ENCODE measurements around the gene SHC2. TPM values are rescaled to one million over a fixed set of nuclear protein-coding genes. Genes with fewer than 3 reads are reported as not detected.
A peak's percentile ranks its signal among the peaks of the same experiment; 100 is the strongest.

SHC2 gene, protein sequence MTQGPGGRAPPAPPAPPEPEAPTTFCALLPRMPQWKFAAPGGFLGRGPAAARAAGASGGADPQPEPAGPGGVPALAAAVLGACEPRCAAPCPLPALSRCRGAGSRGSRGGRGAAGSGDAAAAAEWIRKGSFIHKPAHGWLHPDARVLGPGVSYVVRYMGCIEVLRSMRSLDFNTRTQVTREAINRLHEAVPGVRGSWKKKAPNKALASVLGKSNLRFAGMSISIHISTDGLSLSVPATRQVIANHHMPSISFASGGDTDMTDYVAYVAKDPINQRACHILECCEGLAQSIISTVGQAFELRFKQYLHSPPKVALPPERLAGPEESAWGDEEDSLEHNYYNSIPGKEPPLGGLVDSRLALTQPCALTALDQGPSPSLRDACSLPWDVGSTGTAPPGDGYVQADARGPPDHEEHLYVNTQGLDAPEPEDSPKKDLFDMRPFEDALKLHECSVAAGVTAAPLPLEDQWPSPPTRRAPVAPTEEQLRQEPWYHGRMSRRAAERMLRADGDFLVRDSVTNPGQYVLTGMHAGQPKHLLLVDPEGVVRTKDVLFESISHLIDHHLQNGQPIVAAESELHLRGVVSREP
- total RNA-seq, result 33.6 and 56.9 TPM in 2 replicates
- polyA plus RNA-seq, result 39.9 and 54.6 TPM in 2 replicates

DNA sequence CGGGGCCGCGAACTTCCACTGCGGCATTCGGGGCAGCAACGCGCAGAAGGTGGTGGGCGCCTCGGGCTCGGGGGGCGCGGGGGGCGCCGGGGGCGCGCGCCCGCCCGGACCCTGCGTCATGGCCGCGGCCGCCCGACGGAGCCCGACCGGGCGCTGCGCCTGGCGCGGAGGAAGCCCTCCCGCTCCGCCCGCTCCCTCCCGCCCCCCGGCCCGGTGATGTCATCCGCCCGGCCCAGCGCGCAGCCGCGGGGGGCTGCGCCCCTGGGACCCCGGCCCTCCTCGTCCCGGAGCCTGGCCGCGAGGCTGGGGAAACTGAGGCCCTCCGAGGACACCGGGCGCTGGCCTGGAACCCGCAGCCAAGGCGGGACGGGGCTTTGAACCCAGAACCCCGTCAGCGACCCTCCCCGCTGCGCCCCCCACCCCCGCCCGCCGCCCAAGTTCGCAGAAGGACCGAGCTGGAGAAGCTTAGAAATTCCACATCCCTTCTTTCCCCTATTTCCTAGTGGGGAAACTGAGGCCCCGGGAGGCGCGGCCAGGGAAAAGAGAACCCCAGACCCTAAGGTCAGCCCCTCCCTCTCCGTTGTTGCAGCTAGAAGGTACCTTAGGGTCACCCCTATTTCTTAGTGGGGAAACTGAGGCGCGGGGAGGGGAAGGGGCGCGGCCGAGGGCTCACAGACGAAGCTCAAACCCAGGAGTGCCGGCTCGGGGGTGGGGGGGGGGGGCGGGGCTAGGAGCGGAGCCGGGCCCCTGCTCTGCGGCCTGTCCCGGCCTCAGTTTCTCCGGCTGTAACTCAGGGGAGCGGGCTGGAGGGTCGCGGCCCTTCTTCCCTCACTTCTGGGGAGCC is at the start of gene SHC2:
Gene SHC2 (minus strand): TSS at position 157 of the 844 bp plus-strand sequence. CDS start 37 bp downstream, at position 120.
- Histone ChIP-seq H3K9me3 (ENCODE audit: low read depth) (no peaks in the 10 kb centered on the region), H3K27ac (peak within 1 kb of the TSS; percentile 73), H3K4me1 (ENCODE audit: low read depth) (no peaks in the 10 kb centered on the region), H3K36me3 (no peaks in the 10 kb centered on the region), H3K27me3 (peaks cover 10% of the 10 kb centered on the region), H3K4me3 (peak within 1 kb of the TSS; percentile 65)
- DNase-seq (ENCODE audit: low read depth in 1 of 2, low spot score in 1 of 2), result peak in 1 of 2 donors; percentile 63
- TF ChIP-seq, protein P1, sequence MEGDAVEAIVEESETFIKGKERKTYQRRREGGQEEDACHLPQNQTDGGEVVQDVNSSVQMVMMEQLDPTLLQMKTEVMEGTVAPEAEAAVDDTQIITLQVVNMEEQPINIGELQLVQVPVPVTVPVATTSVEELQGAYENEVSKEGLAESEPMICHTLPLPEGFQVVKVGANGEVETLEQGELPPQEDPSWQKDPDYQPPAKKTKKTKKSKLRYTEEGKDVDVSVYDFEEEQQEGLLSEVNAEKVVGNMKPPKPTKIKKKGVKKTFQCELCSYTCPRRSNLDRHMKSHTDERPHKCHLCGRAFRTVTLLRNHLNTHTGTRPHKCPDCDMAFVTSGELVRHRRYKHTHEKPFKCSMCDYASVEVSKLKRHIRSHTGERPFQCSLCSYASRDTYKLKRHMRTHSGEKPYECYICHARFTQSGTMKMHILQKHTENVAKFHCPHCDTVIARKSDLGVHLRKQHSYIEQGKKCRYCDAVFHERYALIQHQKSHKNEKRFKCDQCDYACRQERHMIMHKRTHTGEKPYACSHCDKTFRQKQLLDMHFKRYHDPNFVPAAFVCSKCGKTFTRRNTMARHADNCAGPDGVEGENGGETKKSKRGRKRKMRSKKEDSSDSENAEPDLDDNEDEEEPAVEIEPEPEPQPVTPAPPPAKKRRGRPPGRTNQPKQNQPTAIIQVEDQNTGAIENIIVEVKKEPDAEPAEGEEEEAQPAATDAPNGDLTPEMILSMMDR (IDR thresholded peaks at IDR 0.05; ENCODE audit: low read depth, low read length), result no peak

DNA sequence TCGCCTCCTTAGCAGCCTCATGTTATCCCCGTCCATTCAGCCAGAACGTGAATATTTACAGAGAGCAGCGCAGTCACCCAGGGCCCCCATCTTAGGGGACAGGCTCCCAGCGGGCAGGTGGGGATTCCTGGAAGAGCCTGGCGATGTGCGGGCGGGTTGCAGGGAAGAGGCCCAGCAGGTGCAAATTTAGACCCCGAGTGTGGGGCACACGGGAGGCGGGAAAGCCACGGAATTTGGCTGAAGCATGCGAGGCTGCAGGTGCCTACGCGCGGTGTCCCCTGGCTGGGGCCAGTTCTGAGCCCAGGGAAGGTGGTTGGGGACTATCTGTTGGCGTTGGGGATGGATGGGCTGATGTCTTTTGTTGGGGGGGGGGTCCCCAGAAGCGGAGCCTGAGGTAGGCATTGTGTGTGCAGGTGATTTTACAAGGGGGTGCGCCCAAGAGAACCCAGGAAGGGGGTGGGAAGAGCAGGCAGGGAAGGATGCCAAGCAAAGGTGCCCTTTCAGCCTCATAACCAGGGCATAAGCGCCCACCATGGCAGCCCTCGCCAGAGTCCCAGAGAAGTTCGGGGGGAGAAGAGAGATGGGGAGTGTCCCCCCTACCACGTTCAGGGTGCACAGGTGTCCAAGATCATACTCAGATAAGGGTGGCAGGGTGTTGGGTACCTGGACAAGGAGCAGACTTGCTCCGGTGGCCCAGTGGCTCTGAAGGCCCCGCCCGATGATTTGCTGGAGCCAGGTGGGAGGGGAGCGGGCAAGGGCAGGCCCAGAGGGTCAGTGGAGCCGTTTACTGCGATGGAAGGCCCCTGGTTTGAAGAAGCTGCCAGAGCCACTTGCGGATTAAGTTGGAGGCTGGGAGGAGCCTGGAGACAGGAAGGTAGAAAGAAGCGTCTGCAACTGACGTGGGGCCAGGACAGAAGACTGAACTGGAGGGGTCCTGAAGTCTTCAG is 47.6 kb upstream of the SHC2 start:
- H3K36me3 ChIP-seq, result no peaks in the 10 kb centered on the region
- H3K27ac ChIP-seq, result no peak overlapping the region
- H3K9me3 ChIP-seq (ENCODE audit: low read depth), result no peaks in the 10 kb centered on the region
- TF ChIP-seq, protein P1 (IDR thresholded peaks at IDR 0.05; ENCODE audit: low read depth, low read length), result no peak
- no peaks in the 10 kb centered on the region for H3K27me3 ChIP-seq
- H3K4me1 ChIP-seq (ENCODE audit: low read depth), result peaks cover 11% of the 10 kb centered on the region
- H3K4me3 ChIP-seq, result peak overlapping the region; percentile 83
- DNase-seq (ENCODE audit: low read depth in 1 of 2, low spot score in 1 of 2), result no peak

DNA sequence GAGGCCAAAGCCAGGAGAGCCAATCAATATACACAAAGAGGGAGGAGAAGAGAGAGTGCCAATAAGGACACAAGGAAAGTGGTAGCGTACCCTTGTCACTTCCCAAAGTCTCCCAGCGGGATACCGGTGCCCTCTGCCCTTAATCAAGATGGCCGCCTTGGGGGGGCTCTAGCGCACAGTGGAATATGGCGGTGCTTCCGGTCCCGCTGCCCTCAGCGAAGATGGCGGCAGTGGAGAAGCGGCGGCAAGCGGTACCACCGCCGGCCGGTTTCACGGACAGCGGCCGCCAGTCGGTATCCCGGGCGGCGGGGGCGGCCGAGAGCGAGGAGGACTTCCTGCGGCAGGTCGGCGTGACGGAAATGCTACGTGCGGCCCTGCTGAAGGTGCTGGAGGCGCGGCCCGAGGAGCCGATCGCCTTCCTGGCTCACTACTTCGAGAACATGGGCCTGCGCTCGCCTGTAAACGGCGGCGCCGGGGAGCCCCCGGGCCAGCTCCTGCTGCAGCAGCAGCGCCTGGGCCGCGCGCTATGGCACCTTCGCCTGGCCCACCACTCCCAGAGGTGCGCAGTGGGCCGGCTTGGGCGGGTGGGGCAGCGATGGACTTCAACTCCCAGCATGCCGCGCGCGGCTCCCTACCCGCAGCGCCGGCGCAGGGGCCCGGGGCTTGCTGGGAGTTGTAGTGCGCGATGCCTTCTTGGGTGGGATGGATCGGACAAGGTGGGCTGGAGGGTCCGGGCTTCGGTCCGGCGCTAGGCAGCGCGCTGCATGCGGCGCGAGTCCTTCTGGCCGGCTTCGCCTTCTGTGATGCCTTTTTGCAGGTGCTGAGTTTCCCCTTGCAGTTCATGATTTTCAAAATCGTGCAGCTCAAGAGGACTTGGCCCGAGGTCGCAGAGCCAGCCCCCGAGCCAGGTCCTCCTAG is 46.7 kb upstream of the SHC2 start, which contains the start of gene TPGS1:
Gene TPGS1 (plus strand): TSS at position 212 of the 918 bp plus-strand sequence. CDS start 10 bp downstream, at position 222.
- Histone ChIP-seq H3K27ac (peak within 1 kb of the TSS; percentile 89), H3K27me3 (no peaks in the 10 kb centered on the region), H3K4me3 (peak within 1 kb of the TSS; percentile 83), H3K4me1 (ENCODE audit: low read depth) (peaks cover 11% of the 10 kb centered on the region), H3K36me3 (no peaks in the 10 kb centered on the region), H3K9me3 (ENCODE audit: low read depth) (no peaks in the 10 kb centered on the region)
- TF ChIP-seq, protein P1 (IDR thresholded peaks at IDR 0.05; ENCODE audit: low read depth, low read length), result no peak
- peak; percentile 86 to 100 for DNase-seq (ENCODE audit: low read depth in 1 of 2, low spot score in 1 of 2)

DNA sequence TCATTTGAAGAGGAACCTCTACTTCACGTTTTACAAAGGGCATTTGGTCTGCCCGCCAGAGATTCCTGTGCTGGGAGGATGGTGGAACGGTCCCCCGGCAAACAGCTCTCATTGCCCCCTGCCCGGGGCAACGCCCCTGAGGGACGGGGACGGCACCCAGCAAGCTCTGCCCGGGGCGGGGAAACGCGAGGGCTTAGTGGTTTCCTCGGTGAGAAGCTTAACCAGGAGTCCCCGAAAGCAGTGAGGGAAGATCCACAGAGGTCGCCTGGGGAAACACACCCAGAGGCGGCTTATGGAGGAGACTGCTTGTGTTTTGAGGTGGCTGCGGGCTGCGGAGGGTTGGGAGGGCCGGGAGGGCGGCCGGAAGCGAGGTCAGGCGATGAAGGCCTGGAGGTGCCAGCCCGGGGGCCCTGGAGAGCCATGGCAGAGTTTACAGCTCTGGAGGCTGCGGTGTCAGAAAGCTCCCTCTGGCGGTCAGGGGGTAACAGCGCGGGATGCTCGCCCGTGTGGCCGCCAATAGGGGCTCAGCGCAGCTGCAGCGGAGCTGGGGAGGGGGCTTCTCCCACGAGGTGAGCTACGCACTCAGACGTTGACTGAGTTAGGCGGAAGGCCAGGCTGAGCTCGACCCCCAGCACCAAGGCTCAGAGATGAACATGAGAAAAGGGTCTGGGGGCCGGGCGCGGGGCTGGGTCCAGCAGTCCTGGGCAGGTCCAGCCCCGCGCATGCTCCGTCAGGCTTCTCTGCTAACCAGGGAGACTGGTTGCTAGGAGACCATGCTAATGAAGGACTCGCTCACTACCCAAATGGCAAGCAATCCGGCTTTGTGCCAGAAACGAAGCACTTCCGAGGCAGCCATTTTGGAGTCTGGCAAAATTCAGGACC is 45.8 kb upstream of the SHC2 start:
- TF ChIP-seq, protein P1 (IDR thresholded peaks at IDR 0.05; ENCODE audit: low read depth, low read length), result peak; percentile 84
- H3K27ac ChIP-seq, result peak overlapping the region; percentile 89

More for the DNA sequence above, 45.8 kb upstream of the SHC2 start:
- no peaks in the 10 kb centered on the region for H3K36me3 ChIP-seq
- H3K4me1 ChIP-seq (ENCODE audit: low read depth), result peaks cover 11% of the 10 kb centered on the region
- peak overlapping the region; percentile 83 for H3K4me3 ChIP-seq
- H3K9me3 ChIP-seq (ENCODE audit: low read depth), result no peaks in the 10 kb centered on the region
- H3K27me3 ChIP-seq, result peaks cover 2% of the 10 kb centered on the region
- peak; percentile 95 to 100 for DNase-seq (ENCODE audit: low read depth in 1 of 2, low spot score in 1 of 2)

All from cardiac muscle cell (in vitro differentiated cells and primary cell).